OCI-LY1 (cell line): ENCODE results near the gene MKX.

ENCODE experiments used
- CTCF ChIP-seq: fragments of 200-600 bp; sonication (generic), shearing (Covaris generic); IDR thresholded peaks from 2 replicates; pipeline ENCODE4 v1.5.1; 2017; ENCODE audit warnings: mild to moderate bottlenecking, antibody characterized with exemption, low read length, moderate library complexity, mixed read lengths
- EZH2 ChIP-seq: fragments of 200-600 bp; sonication (generic), shearing (Covaris generic); IDR thresholded peaks from 2 replicates; pipeline ENCODE4 v1.8.0; 2017; ENCODE audit warnings: borderline replicate concordance, mixed run types, mild to moderate bottlenecking, antibody characterized with exemption, low read length, moderate library complexity, mixed read lengths

- TF ChIP-seq CTCF (no peak), EZH2 (no peak)
These were observed 29.2 kb upstream of the MKX start for GRCh38 chr10:27774831-27775230.
